ENCODE results near the gene C3orf80. TPM values are rescaled to one million over a fixed set of nuclear protein-coding genes. Genes with fewer than 3 reads are reported as not detected.
"Not testable (repeated sequence)": the region's sequence is repeated elsewhere in the genome, so short reads cannot be mapped to it uniquely, and the experiment has no call there.

Gene C3orf80
- total RNA-seq, 1 donor from 2014 or later, result 2.6 TPM

DNA sequence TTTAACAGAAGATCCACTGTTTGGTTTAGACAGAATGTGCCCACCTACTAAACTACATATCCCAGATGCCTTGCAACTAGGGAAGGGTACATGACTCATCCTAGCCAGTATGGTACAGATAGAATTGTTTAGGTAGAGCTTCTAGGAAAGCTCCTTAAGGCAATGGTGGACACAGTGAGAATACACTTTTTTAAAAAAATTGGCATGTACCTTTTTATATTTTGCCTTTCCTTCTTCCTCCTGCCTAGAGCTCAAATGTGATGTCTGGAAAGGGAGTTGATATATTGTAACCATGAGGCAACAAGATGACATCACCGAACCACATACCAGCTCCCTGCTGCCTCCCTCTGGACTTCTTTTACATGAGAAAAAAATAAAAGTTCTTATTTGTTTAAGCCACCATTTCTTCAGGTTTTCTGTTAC lies 14.4 kb upstream of the C3orf80 start:
- no peak for DNase-seq (ENCODE audit: low spot score)

DNA sequence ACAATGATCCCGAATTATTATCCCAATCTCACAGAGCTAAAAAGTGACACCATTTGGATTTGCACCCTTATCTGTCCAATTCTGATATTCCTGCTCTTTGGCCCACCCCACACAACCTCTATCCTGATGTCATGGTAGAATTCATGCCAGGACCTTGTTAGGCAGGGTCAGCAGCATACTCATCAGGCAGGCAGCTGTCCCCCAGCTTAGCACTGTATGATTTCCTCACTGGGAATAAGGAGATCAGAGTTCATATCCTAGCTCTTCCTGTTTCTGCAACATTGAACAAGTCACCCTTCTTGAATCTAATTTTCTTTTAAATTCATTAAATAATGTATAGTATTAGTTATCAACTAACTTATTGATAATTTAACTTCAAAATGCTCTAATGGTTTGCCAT lies 12.0 kb upstream of the C3orf80 start:
- no peak for DNase-seq (ENCODE audit: low spot score)

DNA sequence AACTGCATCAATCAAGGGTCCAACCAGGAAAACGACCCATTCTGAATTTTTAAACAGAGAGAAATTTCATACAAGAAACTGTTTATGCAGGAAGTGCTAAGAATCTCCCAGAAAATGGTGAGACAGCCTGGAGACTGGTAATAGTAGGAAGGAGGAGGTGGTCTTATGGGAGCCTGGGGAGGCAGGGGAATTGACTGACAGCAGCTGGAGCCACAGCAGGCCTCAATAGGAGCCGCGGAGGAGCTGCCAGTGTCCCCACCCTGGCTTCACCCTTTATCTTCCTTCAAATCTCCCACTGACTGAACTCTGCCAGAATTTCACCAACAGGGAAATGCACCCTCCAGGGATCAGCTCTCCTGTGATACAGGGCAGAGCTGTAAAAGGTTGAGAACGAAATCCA lies 7.5 kb upstream of the C3orf80 start:
- no peak for DNase-seq (ENCODE audit: low spot score)

DNA sequence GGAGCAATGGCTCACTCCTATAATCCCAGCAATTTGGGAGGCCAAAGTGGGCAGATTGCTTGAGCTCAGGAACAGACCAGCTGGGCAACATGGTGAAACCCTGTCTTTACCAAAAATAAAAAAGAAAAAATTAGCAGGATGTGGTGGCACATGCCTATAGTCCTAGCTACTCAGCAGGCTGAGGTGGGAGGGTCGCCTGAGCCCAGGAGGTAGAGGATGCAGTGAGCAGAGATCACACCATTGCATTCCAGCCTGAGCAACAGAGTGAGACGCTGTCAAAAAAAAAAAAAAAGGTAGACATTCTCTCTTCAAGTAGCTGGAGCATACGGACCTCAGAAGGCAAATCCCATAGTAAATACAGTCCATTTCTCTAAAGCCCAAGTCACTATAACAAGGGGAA lies 7.1 kb upstream of the C3orf80 start:
- DNase-seq (ENCODE audit: low spot score), result no peak

DNA sequence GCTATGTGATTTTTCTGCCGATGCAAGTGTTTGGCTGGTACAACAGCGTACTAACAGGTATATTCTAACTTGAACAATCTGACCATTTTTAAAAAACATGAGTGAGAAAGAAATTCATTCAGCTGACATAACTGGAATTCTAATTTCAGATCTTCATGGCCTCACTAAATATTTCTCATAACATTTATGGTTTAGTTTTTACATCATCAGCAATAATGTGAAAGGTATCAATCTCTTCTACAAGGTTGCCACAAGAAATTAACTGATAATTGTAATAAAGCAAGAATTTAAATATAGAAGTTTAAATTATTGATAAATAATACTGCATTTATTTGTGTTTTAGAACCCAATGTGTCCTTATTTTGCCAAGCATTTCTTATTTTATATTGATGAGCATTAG lies 5.2 kb upstream of the C3orf80 start:
- no peak for DNase-seq (ENCODE audit: low spot score)

DNA sequence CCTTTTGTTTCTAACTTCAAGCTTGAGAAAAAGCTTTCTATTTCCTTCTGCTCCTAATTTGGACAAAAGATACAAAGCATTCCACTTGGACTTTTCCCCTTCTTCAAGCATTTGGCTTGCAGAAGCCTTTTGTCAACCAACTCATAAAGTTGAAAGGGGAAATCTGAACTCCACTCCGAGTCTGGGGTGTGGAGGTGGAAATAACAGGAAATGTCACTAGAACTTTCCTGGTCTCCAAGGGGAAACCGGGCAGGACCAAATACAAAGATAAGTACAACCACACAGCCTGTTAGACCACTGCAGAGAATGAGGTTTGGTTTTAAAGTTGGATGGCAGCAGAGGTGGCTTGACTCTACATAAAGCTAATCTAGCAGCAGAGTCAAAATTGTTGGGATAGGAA lies 4.2 kb upstream of the C3orf80 start:
- peak; percentile 23 for DNase-seq (ENCODE audit: low spot score)

DNA sequence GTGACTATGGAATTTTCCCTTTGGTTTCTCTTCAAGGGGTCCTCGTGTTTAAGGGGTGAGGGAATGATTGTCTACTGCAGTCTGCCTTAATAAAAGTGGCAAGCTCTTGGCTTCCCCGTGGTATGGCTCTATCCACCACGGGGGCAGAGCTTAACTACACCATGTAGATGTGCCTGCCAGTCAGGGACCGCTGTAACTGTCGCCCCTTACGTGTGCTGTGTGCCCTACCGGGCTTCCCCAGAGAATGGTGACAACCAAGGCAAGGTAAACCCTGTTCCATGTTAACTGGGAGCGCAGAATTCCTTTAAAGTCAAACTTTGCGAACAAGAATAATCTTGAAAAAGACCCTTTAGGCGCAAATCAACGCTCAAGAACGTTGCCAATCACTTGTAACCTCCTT lies 966 bp upstream of the C3orf80 start:
- no peak for DNase-seq (ENCODE audit: low spot score)

DNA sequence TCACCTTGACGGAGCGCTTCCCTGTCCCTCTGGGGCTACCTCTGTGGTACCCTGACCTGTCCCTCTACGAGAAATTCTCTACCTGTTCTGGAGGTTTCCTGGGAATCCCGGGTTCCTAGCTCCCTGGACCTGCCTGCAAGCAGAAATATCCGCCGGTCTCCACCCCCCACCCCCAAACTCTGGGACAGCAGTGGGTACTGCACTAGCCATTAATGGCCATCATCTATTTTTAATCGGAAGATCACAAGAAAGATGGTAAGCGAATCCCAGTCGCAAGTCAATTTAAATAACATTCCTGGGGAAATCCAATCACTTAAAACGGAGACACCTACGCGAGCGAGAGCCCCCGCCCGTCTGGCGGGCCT lies 429 bp upstream of the C3orf80 start:
- no peak for DNase-seq (ENCODE audit: low spot score)

DNA sequence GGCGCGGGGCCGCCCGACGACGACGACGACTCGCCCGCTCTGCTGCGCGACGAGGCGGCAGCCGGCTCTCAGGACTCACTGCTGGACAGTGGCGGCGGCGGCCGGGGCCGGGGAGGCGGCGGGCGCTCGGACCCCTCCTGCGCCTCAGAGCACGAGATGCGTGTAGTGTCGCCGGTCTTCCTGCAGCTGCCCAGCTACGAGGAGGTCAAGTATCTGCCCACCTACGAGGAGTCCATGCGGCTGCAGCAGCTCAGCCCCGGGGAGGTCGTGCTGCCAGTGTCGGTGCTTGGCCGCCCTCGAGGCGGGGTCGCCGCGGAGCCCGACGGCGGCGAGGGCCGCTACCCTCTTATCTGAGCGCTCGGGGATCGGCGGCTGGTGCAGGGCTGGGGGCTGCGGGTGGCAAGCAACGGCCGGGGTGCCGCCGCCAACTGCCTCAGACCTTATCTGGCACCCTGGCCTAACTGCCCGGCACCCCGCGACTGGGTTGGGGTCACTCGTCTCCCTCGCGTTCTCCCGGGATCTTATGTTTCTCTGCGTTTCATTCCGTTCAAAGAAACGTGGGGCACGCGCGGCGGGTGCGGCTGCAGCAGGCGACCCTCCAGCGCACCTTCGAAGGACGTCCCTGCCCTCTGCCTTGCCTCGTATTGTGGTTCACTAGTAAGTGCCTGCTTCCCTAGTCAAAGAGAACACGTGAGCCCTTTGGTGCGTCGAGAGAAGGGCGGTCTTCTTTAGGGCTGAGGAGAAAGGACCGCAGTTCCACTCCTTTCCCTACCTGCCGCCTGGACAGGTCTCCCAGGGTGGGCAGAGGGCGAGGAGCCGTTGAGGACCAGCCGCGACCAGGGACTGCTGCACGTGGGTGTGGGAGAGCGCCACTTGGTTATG lies 1.0 kb downstream of the C3orf80 start:
- no peak for DNase-seq (ENCODE audit: low spot score)

DNA sequence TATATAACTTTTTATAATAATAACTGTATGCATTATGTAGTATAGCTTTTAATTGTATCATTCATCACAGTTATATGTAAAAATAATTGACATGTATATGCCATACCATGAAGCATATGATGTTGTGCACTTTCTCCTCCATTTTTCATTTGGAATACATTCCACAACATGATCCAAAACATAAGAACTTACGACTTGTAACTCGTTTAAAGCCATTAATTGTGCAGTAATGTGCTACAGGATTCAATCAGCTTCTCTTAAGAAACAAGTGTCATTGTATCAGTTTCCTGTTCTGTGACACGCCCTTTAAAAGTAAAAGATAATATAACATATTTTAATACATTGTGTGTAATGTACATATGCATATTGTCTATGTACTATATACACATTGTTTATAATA lies 2.2 kb downstream of the C3orf80 start:
- DNase-seq (ENCODE audit: low spot score), result no peak

DNA sequence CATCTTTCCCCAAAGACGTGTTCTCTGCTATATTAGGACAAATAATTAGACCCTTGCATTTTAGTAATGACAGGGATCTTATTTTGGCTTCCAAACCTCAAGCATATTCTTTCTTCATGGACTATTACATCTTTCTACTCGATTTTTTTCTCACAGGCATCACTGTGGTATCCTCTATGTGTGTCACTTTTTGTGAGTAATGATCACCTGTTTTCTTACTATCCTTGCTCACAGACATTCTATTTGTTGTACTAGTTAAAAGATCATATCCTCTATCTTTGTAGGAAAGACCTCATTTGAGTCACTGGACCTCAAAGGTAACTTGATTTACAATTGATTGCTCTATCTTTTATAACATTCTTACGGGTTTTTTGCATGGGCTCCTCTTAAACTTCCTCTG lies 6.8 kb downstream of the C3orf80 start:
- DNase-seq (ENCODE audit: low spot score), result no peak

DNA sequence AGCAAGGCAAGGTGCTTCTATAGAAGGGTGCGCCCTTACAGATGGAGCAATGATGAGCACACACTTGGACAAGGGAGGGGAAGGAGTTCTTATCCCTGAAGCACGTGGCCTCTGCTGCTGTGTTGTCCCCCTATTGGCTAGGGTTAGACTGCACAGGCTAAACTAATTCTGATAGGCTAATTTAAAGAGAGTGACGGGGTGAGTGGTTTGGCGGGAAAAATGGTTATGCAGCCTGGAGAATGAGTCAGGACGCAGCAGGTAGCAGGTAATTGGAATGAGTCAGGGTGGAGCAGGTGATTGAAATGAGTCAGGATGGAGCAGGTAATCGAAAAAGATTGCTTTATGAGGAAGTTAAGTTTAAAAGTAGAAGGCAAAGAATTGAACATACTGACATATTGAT lies 15.5 kb downstream of the C3orf80 start:
- DNase-seq (ENCODE audit: low spot score), result not testable (repeated sequence)

DNA sequence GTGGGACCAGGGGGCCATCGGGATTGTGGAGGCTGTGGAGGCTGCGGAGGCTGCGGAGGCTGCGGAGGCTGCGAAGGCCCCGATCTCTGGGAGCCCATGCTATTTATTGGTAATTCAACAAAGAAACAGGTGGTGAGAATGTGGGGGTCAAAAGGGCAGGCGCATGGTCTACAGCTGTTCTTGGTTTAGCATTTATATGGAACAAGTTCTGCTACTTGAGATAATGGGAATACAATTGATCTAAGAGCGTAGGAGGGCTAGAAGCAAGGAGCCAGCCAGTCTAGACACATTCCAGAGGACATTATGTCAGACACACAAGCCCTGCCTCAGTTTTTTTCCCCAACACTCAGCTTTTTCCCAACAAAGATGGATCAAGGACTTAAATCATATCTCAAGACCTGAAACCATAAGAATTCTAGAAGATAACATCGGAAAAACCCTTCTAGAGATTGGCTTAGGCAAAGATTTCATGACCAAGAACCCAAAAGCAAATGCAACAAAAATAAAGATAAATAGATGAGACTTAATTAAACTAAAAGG lies 20.1 kb downstream of the C3orf80 start:
- DNase-seq (ENCODE audit: low spot score), result no peak

DNA sequence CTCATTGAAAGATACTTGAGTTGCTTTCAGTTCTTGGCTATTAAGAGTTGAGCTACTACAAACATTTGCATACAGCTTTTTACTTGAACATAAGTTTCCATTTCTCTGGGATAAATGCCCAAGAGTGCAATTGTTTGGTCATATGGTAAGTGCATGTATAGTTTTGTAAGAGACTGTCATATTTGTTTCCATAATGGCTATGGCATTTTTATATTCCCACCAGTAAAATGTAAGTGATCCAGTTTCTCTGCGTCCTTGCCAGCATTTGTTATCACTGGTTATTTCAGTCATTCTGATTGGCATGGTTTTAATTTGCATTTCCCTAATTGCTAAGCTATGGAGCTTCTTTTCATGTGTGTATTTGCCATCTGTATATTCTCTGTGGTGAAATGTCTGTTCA lies 22.5 kb downstream of the C3orf80 start:
- DNase-seq (ENCODE audit: low spot score), result no peak

DNA sequence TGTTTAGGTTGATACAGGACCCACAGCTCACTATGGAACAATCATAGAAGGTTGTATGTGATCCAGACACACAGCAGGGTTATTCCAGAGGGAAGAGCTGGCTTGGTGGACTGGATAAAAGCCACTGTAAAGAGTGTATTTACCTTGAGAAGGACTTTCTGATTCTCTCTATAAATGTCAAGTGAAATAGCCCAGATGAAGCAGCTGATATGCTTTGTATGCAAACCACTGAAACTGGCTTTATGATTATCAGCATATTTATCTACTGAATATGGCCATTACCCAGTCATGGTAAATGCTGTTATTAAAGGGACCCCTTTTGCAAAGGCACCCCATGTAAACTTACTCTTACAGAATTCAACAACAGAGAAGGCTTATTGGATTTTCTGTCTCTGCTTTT lies 28.1 kb downstream of the C3orf80 start:
- DNase-seq (ENCODE audit: low spot score), result peak; percentile 1

DNA sequence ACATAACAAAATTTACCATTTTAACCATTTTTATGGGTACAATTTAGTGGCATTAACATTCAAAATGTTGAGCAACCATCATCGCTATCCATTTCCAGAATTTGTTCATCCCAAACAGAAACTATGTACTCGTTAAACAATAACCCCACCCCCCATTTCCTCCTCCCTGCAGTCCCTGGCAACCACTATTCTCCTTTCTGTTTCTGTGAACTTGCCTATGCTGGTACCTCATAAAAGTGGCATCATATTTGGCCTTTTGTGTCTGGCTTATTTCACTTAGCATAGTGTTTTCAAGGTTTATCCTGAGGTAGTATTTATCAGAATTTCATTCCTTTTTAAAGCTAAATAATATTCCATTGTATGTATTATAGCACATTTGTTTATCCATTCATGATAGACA lies 32.4 kb downstream of the C3orf80 start:
- no peak for DNase-seq (ENCODE audit: low spot score)

DNA sequence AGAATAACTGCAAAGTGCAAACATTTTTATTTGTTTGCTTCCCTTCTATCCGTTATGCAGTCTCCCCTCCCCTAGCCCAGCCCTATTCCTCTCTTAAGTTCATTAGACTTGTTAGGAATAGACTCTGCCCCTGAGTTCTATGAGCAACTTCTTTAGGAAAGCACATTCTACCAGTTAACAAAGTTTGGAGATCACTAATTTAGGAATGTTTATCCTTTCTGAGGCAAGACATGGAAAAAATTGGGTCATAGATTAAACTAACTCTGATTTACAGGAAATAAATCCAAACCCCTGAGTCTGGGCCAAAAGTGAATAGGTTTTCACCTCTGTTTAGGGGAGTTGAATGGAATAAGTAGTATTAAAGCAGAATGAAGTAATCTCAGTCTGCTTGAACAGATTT lies 34.4 kb downstream of the C3orf80 start:
- DNase-seq (ENCODE audit: low spot score), result no peak

DNA sequence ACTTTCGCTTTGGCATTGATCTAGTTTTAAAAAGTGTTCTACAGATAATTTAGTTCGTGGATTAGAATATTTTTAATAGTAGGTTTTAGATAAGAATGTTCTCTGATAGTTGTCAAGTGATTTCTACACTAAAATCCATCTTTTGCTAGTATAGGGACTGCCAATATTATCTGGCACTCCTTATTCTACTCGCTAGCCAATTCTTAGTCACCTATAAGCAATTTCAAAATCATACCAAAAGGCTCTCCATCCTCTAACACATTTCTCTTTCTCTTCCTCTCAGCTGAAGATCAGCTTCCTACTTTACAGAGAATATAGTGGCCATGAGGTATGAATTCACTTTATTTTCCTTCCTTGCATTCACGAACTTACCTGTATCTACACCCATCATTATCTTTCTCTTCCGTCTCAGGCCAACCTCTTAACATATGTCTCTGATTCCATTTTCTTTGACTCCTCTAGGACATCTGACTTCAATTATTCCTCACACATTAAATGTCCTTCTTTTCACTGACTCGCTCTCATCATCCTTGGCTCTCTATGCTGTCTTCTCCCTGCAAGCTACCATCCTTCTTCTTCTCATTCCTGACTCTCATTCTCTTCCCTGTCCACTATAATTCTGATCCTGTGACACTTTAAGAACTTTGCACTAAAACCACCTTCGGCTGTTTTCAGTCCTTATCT lies 35.5 kb downstream of the C3orf80 start:
- DNase-seq (ENCODE audit: low spot score), result no peak

DNA sequence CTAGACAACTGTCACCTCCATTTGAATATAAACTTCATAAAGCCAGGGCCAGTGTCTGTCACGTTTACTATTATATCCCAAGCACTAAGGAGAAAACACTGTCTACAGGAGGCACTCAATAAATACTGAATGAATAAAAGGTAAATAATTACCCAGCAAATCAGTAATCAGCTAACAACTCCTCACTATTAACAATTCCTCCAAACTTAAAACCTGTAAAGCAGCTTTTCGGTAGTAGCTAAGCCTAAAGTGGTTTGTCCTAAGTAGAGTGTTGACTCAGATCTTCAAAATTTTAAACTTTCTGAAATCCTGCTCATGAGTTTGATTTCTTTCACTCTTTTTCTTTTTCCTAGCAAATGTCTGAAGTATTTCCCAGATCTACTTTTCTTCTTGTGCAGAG lies 39.9 kb downstream of the C3orf80 start:
- no peak for DNase-seq (ENCODE audit: low spot score)

All from umbilical cord (tissue), 2 donors.